IMR-90 (cell line): ENCODE data around the gene OSTN. TPM values are rescaled to one million over a fixed set of nuclear protein-coding genes. Genes with fewer than 3 reads are reported as not detected.

ENCODE experiments used
- ATAC-seq: fragments of 200-7000 bp; cut with Tn5 transposase; 2 replicates; pipeline ENCODE4 v1.9.1; 2020; ENCODE audit warnings: low read depth, mild to moderate bottlenecking, moderate library complexity
- BruUV-seq: library from RNA; stranded (reverse); fragments of 400-500 nt; replicated peaks from 2 replicates; lab custom pipeline; 2021; lab: Mats Ljungman, UMichigan
- CTCF ChIA-PET: fragments of 300-600 bp; formaldehyde crosslinking; extraction: SDS; loops from one replicate; lab custom pipeline; 2021; ENCODE audit warnings: antibody characterized with exemption; lab: Yijun Ruan, JAX
- POLR2A ChIA-PET: fragments of 300-600 bp; sonication (Branson Sonifier 250); formaldehyde crosslinking; loops from one replicate; lab custom pipeline; 2022; ENCODE audit warnings: antibody characterized with exemption; ENCODE audit not compliant: unreplicated experiment; lab: Charles Lee
- DNase-seq: peaks from one replicate; pipeline ENCODE4 v3.0.0; 2013
- H2AFZ ChIP-seq: replicated peaks from 2 replicates; pipeline ENCODE3; 2013; ENCODE audit warnings: low read length, mild to moderate bottlenecking; ENCODE audit not compliant: poor library complexity
- H2AK5ac ChIP-seq: 2 replicates; pipeline ENCODE4 v1.6.1; 2013; ENCODE audit warnings: low read depth, low read length, inconsistent platforms
- H2AK9ac ChIP-seq: replicated peaks from 2 replicates; pipeline ENCODE3; 2013; ENCODE audit warnings: mild to moderate bottlenecking, low read depth, low read length, moderate library complexity; ENCODE audit not compliant: poor library complexity
- H2BK120ac ChIP-seq: 2 replicates; pipeline ENCODE4 v1.6.1; 2013; ENCODE audit warnings: low read depth, low read length, inconsistent platforms
- H2BK15ac ChIP-seq: 3 replicates; pipeline ENCODE4 v1.6.1; 2013; ENCODE audit warnings: low read depth, low read length, inconsistent platforms
- H2BK20ac ChIP-seq: 2 replicates; pipeline ENCODE4 v1.6.1; 2013; ENCODE audit warnings: low read depth, mild to moderate bottlenecking, inconsistent platforms, low read length, moderate library complexity
- H2BK5ac ChIP-seq: 2 replicates; pipeline ENCODE4 v1.6.1; 2013; ENCODE audit warnings: mild to moderate bottlenecking, low read depth, low read length, inconsistent platforms; ENCODE audit not compliant: poor library complexity, severe bottlenecking
- H3K14ac ChIP-seq: replicated peaks from 2 replicates; pipeline ENCODE4 v1.6.1; 2013; ENCODE audit warnings: low read depth, low read length, inconsistent platforms
- H3K18ac ChIP-seq: 2 replicates; pipeline ENCODE4 v1.6.1; 2013; ENCODE audit warnings: low read depth, low read length, control low read depth
- H3K23ac ChIP-seq: 2 replicates; pipeline ENCODE4 v1.6.1; 2013; ENCODE audit warnings: low read depth, low read length, inconsistent platforms
- H3K27ac ChIP-seq: 2 replicates; pipeline ENCODE4 v1.5.1; 2013; ENCODE audit warnings: mild to moderate bottlenecking, control low read depth, low read length; ENCODE audit not compliant: insufficient read depth
- H3K27me3 ChIP-seq: 2 replicates; pipeline ENCODE4 v1.6.1; 2013; ENCODE audit warnings: low read length; ENCODE audit not compliant: control insufficient read depth, insufficient read depth
- H3K36me3 ChIP-seq: 2 replicates; pipeline ENCODE4 v1.6.1; 2013; ENCODE audit warnings: low read length, mixed read lengths; ENCODE audit not compliant: control insufficient read depth, insufficient read depth
- H3K4ac ChIP-seq: 2 replicates; pipeline ENCODE4 v1.6.1; 2013; ENCODE audit warnings: low read depth, low read length, inconsistent platforms
- H3K4me1 ChIP-seq: 2 replicates; pipeline ENCODE4 v1.6.1; 2013; ENCODE audit warnings: low read length, mixed read lengths; ENCODE audit not compliant: control insufficient read depth, insufficient read depth
- H3K4me2 ChIP-seq: 2 replicates; pipeline ENCODE4 v1.6.1; 2013; ENCODE audit warnings: low read depth, mild to moderate bottlenecking, control low read depth, low read length, moderate library complexity
- H3K4me3 ChIP-seq: 2 replicates; pipeline ENCODE4 v1.5.1; 2013; ENCODE audit warnings: low read depth, mild to moderate bottlenecking, control low read depth, low read length, moderate library complexity; ENCODE audit not compliant: insufficient read depth
- H3K56ac ChIP-seq: 2 replicates; pipeline ENCODE4 v1.6.1; 2013; ENCODE audit warnings: low read length, inconsistent platforms; ENCODE audit not compliant: insufficient read depth; ENCODE audit errors: extremely low read depth
- H3K79me1 ChIP-seq, 2 experiments: 2 replicates each; pipeline ENCODE4 v1.6.1; 2013; ENCODE audit warnings: low read length in 2 of 2, inconsistent platforms in 1 of 2, low read depth in 1 of 2
- H3K9ac ChIP-seq: 2 replicates; pipeline ENCODE4 v1.6.1; 2013; ENCODE audit warnings: low read depth, low read length, control low read depth
- H3K9me1 ChIP-seq: 2 replicates; pipeline ENCODE4 v1.6.1; 2013; ENCODE audit warnings: low read length, inconsistent platforms; ENCODE audit not compliant: insufficient read depth
- H3K9me3 ChIP-seq: 2 replicates; pipeline ENCODE4 v1.6.1; 2013; ENCODE audit warnings: low read length; ENCODE audit not compliant: control insufficient read depth, insufficient read depth
- H4K20me1 ChIP-seq: 2 replicates; pipeline ENCODE4 v1.6.1; 2013; ENCODE audit warnings: low read length, inconsistent platforms; ENCODE audit not compliant: insufficient read depth
- H4K5ac ChIP-seq: 2 replicates; pipeline ENCODE4 v1.6.1; 2013; ENCODE audit warnings: mild to moderate bottlenecking, low read depth, low read length, control low read depth
- H4K8ac ChIP-seq, 2 experiments: 2 replicates each; pipeline ENCODE4 v1.6.1; 2013; ENCODE audit warnings: low read depth in 2 of 2, low read length in 2 of 2, control low read depth in 1 of 2, inconsistent platforms in 1 of 2
- H4K91ac ChIP-seq: 2 replicates; pipeline ENCODE4 v1.6.1; 2013; ENCODE audit warnings: low read depth, low read length, inconsistent platforms; ENCODE audit not compliant: insufficient read depth
- BHLHE40 ChIP-seq: fragments of 150-350 bp; IDR thresholded peaks from 2 replicates; pipeline ENCODE4 v1.6.1; 2016; ENCODE audit warnings: mild to moderate bottlenecking, low read depth, low read length
- CEBPB ChIP-seq: IDR thresholded peaks from 2 replicates; pipeline ENCODE4 v1.6.1; 2012; ENCODE audit warnings: low read depth, low read length, improper control_type of control experiment
- CHD1 ChIP-seq: IDR thresholded peaks from 2 replicates; pipeline ENCODE4 v1.6.1; 2012; ENCODE audit warnings: low read depth, low read length, improper control_type of control experiment
- CTCF ChIP-seq: conservative IDR thresholded peaks from 2 replicates; pipeline ENCODE4 v1.5.1; 2012; ENCODE audit warnings: mild to moderate bottlenecking, low read depth, low read length, improper control_type of control experiment
- ELK1 ChIP-seq: fragments of 150-350 bp; IDR thresholded peaks from 2 replicates; pipeline ENCODE4 v1.6.1; 2016; ENCODE audit warnings: low read depth, mild to moderate bottlenecking, low read length, moderate library complexity, borderline replicate concordance
- FOS ChIP-seq: fragments of 150-350 bp; IDR thresholded peaks from 2 replicates; pipeline ENCODE4 v1.6.1; 2016; ENCODE audit warnings: low read depth, low read length
- MAFK ChIP-seq: IDR thresholded peaks from 2 replicates; pipeline ENCODE4 v1.6.1; 2012; ENCODE audit warnings: low read depth, low read length, improper control_type of control experiment
- MAZ ChIP-seq: IDR thresholded peaks from 2 replicates; pipeline ENCODE4 v1.6.1; 2012; ENCODE audit warnings: low read depth, mild to moderate bottlenecking, low read length, improper control_type of control experiment, moderate library complexity, borderline replicate concordance
- MXI1 ChIP-seq: IDR thresholded peaks from 2 replicates; pipeline ENCODE4 v1.6.1; 2012; ENCODE audit warnings: low read depth, mild to moderate bottlenecking, low read length, moderate library complexity, borderline replicate concordance
- NFE2L2 ChIP-seq: fragments of 150-350 bp; IDR thresholded peaks from 2 replicates; pipeline ENCODE4 v1.6.1; 2016; ENCODE audit warnings: low read depth, mild to moderate bottlenecking, low read length
- POLR2A ChIP-seq: IDR thresholded peaks from 2 replicates; pipeline ENCODE4 v1.6.1; 2012; ENCODE audit warnings: mild to moderate bottlenecking, low read depth, low read length
- RAD21 ChIP-seq: IDR thresholded peaks from 2 replicates; pipeline ENCODE4 v1.6.1; 2012; ENCODE audit warnings: low read length, improper control_type of control experiment
- RCOR1 ChIP-seq: IDR thresholded peaks from 2 replicates; pipeline ENCODE4 v1.6.1; 2012; ENCODE audit warnings: mild to moderate bottlenecking, low read length, improper control_type of control experiment; ENCODE audit not compliant: insufficient replicate concordance
- RFX5 ChIP-seq: IDR thresholded peaks from 2 replicates; pipeline ENCODE4 v1.8.0; 2012; ENCODE audit warnings: low read depth, mild to moderate bottlenecking, low read length, moderate library complexity
- SMC3 ChIP-seq: fragments of 150-350 bp; IDR thresholded peaks from 2 replicates; pipeline ENCODE4 v1.6.1; 2016; ENCODE audit warnings: low read depth, mild to moderate bottlenecking, antibody characterized with exemption, low read length, moderate library complexity
- USF2 ChIP-seq: fragments of 150-350 bp; IDR thresholded peaks from 2 replicates; pipeline ENCODE4 v1.6.1; 2017; ENCODE audit warnings: mild to moderate bottlenecking, antibody characterized with exemption, low read length, low read depth
- dilution Hi-C: fragments of 300-500 bp; cut with HindIII; formaldehyde crosslinking; loops from one replicate; pipeline ENCODE4 v1.14.3; 2018; ENCODE audit warnings: low sequenced_read_pairs; ENCODE audit not compliant: unreplicated experiment
- in situ Hi-C: fragments of 300-500 bp; cut with MboI; formaldehyde crosslinking; loops from 3 replicates; pipeline ENCODE4 v1.14.3; 2019; ENCODE audit warnings: low sequenced_read_pairs, inconsistent platforms, mixed read lengths
- intact Hi-C: fragments of 100-400 bp; cut with micrococcal nuclease; formaldehyde crosslinking; loops from 2 replicates; pipeline ENCODE4 v1.10.0; 2022
- polyA plus RNA-seq, 3 experiments: library from polyadenylated mRNA; depleted of rRNA; stranded (reverse); fragments of >200 nt; gene quantifications; 2 replicates each; pipeline ENCODE4 v1.2.3, GENCODE V29; 2012; ENCODE audit warnings: low replicate concordance in 1 of 3
- total RNA-seq: library from RNA; depleted of rRNA; stranded (reverse); fragments of >200 nt; gene quantifications from 2 replicates; pipeline ENCODE4 v1.2.3, GENCODE V29; 2012

OSTN gene
- total and polyA plus RNA-seq, 2 of the 4 experiments (the other 2 are of a cell fraction) = not detected

GRCh38 chr3:191256405-191256804 is 57.4 kb downstream of the OSTN start:
- CTCF ChIA-PET = interaction anchor here (0.5 kb wide), 1 partner anchor 1987 kb away, joined by 5 read pairs; no protein-coding TSS in a partner anchor
- H2AFZ ChIP-seq = no peak overlapping the region
- in situ Hi-C loops = no loop called here
- no peak overlapping the region for H3K4me3 ChIP-seq
- no peak for DNase-seq
- H3K9me3 ChIP-seq = no peaks in the 10 kb centered on the region
- no peak for ATAC-seq
- H2BK15ac ChIP-seq = no peak overlapping the region
- no peak overlapping the region for H3K14ac ChIP-seq
- no TSS peak for BruUV-seq
- no peak overlapping the region for H3K27ac ChIP-seq
- no peaks in the 10 kb centered on the region for H3K9me1 ChIP-seq
- no peak overlapping the region for H3K23ac ChIP-seq
- no peaks in the 10 kb centered on the region for H4K20me1 ChIP-seq
- no peak overlapping the region for H4K5ac ChIP-seq
- no peak overlapping the region for H2BK20ac ChIP-seq
- H2BK120ac ChIP-seq = no peak overlapping the region
- H3K18ac ChIP-seq = no peak overlapping the region
- dilution Hi-C loops = no loop called here
- H3K56ac ChIP-seq = no peak overlapping the region
- intact Hi-C loops = no loop called here
- no peaks in the 10 kb centered on the region for H3K27me3 ChIP-seq
- H4K91ac ChIP-seq = no peak overlapping the region
- H3K4me2 ChIP-seq = no peak overlapping the region
- POLR2A ChIA-PET = no interaction called here
- no peaks in the 10 kb centered on the region for H3K4me1 ChIP-seq
- no peak overlapping the region for H4K8ac ChIP-seq
- no peaks in the 10 kb centered on the region for H3K79me1 ChIP-seq
- H3K36me3 ChIP-seq = no peaks in the 10 kb centered on the region
- no peak overlapping the region for H2AK5ac ChIP-seq
- H2AK9ac ChIP-seq = no peak overlapping the region
- no peak for TF ChIP-seq USF2
- TF ChIP-seq CHD1 = no peak
- no peak for TF ChIP-seq MAZ
- no peak for TF ChIP-seq RFX5
- no peak for TF ChIP-seq RAD21
- no peak for TF ChIP-seq CEBPB
- TF ChIP-seq MAFK = no peak
- TF ChIP-seq FOS = no peak
- TF ChIP-seq SMC3 = no peak
- no peak for TF ChIP-seq ELK1
- no peak for TF ChIP-seq MXI1
- no peak for TF ChIP-seq BHLHE40
- no peak for TF ChIP-seq RCOR1
- TF ChIP-seq NFE2L2 = no peak
- TF ChIP-seq CTCF = no peak
- no peak for TF ChIP-seq POLR2A
- no peak overlapping the region for H3K9ac ChIP-seq
- no peak overlapping the region for H2BK5ac ChIP-seq
- H3K4ac ChIP-seq = no peak overlapping the region
